NCI-H2196 treated with DMSO at 0.1 percent for 48 hours (cell line): Measurements from ENCODE around the gene TENM3.

Experiments used
- DNase-seq: peaks from one replicate; lab custom pipeline; 2025; ENCODE audit not compliant: unreplicated experiment; lab: John Stamatoyannopoulos, UW

Gene TENM3

DNA sequence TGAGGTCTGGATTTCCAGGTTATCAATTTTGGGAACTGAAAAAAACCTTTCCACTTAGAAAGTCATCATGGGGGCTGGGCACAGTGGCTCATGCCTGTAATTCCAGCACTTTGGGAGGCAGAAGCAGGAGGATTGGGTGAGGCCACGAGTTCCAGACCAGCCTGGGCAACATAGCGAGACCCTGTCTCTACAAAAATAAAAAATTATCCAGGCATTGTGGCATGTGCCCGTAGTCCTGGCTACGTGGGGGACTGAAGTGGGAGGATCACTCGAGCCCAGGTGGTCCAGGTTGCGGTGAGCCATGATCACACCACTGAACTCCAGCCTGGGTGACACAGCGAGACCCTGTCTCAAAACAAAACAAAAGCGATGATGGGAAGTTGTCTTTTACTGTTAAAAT, 7.9 kb downstream of the TENM3 start:
- no peak for DNase-seq

GRCh38 chr4:182252220-182252619, 9.0 kb downstream of the TENM3 start:
- no peak for DNase-seq

GRCh38 chr4:182254026-182254780, 11.0 kb downstream of the TENM3 start:
- DNase-seq, result no peak

DNA sequence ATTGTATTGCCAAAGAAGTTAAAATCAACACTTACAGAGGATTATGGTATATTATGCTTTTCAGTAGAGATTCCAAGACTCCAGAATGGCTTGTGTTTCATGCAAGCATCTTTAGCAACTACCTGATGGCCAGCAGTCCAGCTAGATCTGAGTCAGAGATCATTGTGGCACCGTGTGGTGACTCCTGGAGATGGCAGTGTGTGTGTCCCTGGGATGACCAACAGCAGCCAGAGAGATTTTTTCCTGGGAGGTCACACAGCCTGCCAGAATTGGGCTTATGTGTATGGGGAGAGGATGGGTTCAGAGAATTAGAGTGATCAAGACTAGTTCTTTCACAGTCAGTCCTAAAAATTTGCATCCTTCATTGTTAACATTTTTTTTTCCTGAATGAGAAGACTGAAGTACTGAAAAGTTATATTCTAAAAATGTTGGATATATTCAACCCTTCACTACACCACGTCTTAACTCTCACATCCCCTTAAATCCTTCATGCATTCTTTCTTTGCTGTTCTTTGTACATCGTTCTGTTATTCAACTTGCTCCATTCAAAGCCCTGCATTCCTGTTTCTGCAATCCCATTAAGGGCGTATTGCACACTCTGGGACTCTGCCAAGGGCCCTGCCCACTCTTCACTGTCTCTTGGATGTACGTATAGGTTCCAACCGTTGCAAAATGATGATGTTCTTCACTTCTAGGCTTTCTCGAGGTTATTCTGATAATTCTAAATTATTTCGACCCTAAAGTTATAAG, 12.4 kb downstream of the TENM3 start:
- DNase-seq, result no peak

- DNase-seq, result no peak
Observed at GRCh38 chr4:182257016-182257415, 13.8 kb downstream of the TENM3 start.

DNA sequence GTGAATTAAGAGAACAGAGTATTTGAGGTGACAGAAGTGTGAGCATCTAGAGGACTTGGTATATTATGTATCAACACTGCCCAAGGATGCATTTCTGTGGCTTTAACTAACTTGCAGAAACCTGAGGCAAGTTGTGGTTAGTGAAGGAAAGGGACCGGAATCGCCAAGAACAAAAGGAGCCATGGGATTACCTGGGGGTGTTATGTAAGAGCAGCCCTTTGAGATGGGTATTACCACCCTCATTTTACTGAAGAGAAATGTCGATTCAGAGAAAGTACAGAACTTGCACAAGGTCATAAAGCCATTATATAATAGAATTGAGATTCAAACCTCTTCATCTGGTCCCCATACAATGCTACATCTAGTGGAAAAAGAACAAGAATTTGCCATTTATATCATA, 14.3 kb downstream of the TENM3 start:
- no peak for DNase-seq

DNA sequence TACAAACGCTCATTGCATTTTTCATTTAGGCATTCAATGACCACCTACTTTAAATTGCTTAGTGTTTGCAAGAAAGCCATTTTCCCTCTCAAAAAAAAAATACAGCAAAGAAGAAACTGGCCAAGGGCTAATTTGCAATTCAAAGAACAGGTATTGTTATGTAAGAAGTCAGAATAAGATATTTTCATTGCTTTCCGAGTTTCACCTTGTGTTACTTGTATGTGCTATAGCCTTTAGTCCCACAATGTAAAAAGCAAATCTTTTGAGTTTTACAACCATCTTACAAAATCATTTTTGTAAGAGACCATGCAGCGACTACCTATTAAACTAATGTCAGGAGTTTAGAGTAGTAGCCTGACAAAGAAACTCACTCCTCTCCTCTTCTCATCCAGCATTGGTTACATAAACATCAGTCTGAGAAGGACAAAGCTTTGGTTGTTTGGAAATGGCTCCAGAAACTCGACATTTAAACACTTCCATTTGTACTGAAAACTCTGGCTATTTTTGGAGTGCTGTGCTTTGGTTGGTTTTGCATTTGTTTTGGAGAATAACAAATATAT, 15.3 kb downstream of the TENM3 start:
- DNase-seq, result no peak

DNA sequence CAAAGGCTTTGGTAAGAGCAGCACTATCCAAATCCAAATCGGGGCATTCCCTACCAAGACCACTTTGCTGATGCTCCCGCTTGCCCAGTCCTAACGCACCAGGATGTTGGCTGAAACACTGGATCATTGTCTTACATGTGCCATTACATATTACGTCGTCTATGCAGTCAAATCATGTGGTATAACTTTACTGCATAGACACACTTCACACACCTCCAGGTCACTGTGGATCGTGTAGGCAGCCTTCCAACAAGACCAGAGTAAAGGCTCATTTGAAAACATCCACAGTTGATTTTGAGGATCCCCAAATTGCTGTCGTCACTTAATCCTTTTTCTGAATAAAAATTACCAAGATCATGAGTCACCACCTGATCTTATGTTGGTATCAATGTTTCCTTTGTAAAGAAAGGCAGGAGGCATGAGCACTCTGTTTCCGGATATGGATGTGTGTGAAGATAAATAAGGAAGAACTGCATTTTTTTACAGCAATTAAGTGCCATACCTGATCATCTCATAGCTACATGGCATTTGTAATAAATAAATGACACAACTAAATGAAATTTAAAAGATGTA, 18.5 kb downstream of the TENM3 start:
- DNase-seq, result no peak

GRCh38 chr4:182263562-182263961, 20.4 kb downstream of the TENM3 start:
- DNase-seq, result no peak

DNA sequence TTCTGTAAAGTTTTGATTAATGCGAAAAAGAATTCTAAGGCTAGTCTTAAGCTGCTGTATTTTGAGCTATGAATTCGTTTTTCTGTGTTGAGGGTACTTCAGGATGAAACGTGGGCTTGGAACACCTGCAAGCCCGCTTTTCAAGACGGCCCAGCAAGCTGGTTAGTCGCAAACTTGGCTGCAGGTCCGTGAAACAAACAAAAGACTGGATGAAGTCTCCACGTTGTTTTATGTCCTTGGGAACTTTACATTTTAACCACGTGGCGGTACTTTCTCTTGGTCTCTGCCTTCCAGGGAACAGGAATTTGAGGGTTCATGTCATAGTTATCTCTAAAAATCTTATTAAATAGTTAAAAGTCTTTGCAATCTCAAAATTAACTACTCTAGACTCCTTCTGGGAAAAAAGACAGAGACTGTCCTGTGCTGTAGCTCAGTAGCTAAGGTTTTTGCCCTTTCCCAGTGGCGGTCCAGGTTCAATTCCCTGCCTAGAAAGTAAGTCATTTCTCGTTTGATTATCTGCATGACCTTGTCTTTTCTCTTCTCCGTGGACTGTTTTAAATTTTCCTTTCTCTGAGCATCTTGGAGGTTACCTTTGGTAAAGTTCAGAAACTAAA, 21.0 kb downstream of the TENM3 start:
- DNase-seq, result no peak

GRCh38 chr4:182265881-182266280, 22.7 kb downstream of the TENM3 start:
- no peak for DNase-seq

GRCh38 chr4:182267048-182267447, 23.8 kb downstream of the TENM3 start:
- no peak for DNase-seq

DNA sequence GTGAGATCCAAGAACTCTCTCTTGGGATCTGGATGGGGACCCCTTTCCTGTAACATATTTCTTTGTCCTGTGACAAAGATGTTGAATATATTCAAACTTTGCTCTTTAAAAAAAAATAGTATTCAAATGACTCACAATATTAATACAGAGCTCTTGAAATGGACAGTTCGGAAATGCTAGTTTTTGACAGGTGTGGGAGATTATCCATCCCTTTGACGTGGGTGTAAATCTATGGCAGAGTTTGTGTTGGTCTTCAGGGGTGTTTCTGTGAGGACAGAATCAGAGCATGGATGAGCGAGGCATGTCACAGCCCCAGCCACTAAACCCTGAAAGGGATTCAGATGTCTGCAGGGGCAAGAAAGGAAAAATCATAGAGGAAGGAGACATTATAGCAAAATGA, 25.8 kb downstream of the TENM3 start:
- no peak for DNase-seq

- no peak for DNase-seq
Observed at GRCh38 chr4:182271731-182272130, 28.5 kb downstream of the TENM3 start.

- DNase-seq, result no peak
Observed at GRCh38 chr4:182272151-182272550, 28.9 kb downstream of the TENM3 start.

GRCh38 chr4:182273191-182273935, 30.2 kb downstream of the TENM3 start:
- DNase-seq, result no peak

GRCh38 chr4:182276210-182277109, 33.3 kb downstream of the TENM3 start:
- peak; percentile 47 for DNase-seq

- DNase-seq, result no peak
Observed at GRCh38 chr4:182277377-182277776, 34.2 kb downstream of the TENM3 start.

DNA sequence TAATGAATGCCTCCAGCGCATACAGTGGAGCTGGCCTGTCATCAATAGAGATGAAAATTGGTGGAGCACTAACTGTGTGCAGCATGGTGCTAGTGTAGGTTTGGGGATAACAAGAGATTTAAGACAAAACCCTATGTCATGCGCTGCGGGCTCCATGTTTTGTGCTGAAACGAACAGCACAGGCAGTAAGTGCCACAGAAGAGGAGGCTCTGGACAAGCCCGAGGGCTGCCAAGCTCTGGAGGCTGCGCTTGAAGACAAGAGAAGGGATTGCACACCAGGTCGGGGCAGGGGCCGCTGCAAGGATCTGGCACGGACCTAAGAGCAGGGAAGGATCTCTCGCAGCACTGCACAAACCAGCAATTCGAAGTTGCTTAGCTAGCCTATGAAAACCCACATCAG, 35.5 kb downstream of the TENM3 start:
- DNase-seq, result no peak
